ENCODE data around the gene ANKDD1B.
A peak's percentile ranks its signal among the peaks of the same experiment; 100 is the strongest.

The ANKDD1B gene

DNA sequence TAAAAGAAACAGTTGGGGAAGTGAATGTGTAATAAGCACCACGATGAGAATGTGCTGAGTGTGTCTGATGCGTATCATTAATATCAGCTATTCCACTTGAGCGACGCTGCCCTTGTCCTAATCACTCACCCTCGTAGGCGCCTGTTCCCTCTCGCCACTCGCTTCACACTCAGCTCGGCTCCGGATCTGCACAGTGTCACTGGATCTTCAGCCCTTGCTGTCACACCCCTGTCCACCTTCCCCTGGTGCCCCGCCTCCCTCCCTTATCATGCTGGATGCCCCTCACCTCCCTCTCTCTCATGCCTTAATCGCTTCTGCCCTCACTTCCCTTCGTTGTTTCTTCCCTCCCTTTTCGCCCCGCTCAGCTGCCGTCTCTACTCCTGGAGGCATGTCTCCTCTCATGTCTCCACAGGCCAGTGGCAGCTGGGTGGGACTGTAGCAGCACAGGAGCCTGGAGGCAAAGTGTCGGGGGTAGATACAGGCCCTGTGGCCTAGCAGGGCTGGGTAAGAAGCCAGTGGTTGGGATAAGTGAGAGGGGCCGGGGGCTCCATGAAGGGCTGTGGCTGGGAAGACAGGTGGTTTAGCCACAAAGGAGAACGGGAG lies 43.5 kb downstream of the ANKDD1B start:
- no peak for DNase-seq (ENCODE audit: low read depth, low spot score)
- no peak overlapping the region for H3K4me3 ChIP-seq (ENCODE audit: low read length)

DNA sequence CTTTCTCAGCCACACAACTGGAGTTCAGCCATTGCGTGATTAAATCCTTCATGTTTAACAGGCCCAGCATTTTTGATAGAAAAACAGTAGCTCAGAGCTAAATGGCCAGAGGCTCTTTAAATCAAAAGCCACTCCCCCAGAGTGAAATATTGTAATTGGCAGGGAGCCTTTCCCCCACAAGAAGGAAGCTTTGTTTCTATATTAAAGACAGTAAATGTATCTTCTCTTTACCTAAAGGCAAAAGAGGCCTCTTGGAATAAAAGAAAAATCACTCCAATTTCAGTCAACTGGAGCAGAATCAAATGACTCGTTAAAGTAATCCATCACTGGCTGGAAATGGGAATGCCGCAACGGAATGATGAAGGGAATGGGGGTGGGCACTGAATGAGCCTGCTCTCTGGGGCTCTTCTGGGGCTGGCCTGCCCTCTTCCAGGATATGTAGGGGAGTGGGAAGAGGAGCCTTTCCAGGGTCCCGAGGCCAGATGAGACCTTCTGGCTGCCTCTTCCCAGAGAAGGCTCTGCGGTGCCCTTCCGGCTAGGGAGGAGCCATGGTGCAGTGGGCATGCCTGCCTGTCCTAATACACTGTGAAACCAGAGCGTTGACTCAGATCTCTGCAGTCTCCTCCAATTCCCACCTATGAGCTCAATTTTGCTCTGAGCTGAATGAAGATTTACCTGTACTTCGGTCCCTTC lies 45.2 kb downstream of the ANKDD1B start:
- H3K4me3 ChIP-seq (ENCODE audit: low read length): no peak overlapping the region
- no peak for DNase-seq (ENCODE audit: low read depth, low spot score)

DNA sequence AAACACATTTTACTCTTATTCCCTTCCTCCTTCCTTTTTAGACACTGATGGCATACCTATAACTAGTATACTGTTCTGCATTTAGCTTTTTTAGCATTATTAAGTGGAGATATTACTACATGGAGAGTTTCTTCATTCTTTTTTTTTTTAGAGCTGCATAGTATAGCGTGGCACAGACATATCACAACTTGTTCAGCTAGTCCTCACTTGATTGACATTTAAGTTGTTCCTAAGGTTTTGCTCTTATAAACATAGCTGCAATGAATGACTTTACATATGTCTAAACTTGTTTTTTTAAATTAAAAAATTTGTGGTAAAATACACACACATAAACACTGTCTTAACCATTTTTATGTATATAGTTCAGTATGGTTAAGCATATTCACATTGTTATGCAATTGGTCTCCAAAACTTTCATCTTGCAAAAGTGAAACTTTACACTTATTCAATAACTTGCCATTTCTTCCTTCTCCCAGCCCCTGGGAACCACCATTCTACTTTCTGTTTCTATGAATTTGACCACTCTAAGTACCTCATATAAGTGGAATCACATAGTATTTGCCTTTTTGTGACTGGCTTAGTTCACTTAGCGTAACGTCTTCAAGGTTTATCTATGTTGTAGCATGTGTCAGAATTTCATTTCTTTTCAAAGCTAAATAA lies 48.7 kb downstream of the ANKDD1B start:
- no peak overlapping the region for H3K4me3 ChIP-seq (ENCODE audit: low read length)

DNA sequence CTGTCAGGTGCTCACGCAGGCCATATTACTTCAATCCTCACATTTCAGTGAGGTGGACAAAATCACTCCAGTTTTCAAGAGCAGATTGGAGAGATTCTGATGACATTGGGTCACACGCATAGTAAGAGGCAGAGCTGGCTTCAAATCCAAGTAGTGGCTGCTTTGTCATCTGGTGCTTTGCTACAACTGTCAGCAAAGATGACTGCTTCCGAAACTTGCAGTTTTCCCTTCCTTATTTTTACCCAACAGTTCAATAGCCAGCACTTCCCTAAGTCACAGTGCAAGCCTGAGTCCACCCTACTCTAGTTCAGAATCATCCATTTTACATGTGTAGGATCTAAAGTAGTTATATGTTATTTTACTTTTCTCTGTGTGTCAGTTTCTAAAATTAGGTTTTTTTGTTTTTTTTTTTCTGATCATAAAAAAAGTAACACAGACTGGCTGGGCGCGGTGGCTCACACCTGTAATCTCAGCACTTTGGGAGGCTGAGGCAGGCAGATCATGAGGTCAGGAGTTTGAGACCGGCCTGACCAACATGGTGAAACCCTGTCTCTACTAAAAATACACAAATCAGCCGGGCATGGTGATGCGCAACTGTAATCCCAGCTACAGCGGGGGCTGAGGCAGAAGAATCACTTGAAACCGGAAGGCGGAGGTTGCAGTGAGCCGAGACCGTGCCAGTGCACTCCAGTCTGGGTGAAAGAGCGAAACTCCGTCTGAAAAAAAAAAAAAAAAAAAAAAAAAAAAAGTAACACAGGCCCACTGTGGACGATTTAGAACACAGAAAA lies 49.6 kb downstream of the ANKDD1B start:
- no peak overlapping the region for H3K4me3 ChIP-seq (ENCODE audit: low read length)
- no peak for DNase-seq (ENCODE audit: low read depth, low spot score)

More for the DNA sequence above, 48.7 kb downstream of the ANKDD1B start:
- DNase-seq (ENCODE audit: low read depth, low spot score): no peak

GRCh38 chr5:75662061-75662460 lies 50.8 kb downstream of the ANKDD1B start:
- no peak for DNase-seq (ENCODE audit: low read depth, low spot score)

GRCh38 chr5:75663579-75664284 lies 52.5 kb downstream of the ANKDD1B start:
- no peak overlapping the region for H3K4me3 ChIP-seq (ENCODE audit: low read length)
- DNase-seq (ENCODE audit: low read depth, low spot score): no peak

More at GRCh38 chr5:75662061-75662460, 50.8 kb downstream of the ANKDD1B start:
- H3K4me3 ChIP-seq (ENCODE audit: low read length): no peak overlapping the region

DNA sequence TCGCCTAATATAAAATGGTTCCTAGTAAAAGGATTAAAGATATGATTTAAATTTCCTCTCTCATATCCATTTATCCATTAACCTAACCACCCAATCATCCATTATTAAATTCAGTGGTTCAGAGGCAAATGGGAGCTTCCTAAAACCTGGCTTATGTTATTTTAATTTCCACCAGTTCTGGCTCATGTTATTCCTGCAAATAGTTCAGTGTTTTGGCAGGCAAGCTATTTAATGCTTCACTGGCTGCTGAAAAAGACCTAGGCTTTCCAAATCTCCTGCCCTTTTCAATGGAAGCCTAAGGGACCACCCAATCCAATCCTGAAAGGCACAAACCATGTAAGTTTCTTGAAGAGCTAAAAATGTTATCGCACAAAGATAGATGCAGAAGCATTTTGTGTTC lies 53.7 kb downstream of the ANKDD1B start:
- no peak overlapping the region for H3K4me3 ChIP-seq (ENCODE audit: low read length)
- DNase-seq (ENCODE audit: low read depth, low spot score): no peak

DNA sequence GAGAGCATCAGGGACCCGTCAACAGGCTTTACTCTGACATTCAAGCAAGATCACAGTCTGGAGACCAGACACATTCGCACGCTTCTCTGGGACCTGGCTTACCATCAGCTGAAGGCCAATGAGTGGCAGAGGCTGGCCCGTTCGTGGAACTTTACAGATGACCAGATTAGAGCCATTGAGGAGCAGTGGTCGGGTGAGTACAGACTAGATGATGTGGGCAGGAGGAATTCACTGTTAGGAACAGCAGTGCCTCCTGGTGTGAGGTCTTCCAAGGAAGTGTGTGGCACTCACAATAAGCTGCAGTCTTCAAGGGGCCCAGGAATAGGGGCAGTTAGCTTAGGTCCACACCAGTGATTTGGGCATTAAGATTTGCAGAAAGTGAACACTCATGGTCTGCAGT lies 55.5 kb downstream of the ANKDD1B start:
- no peak for DNase-seq (ENCODE audit: low read depth, low spot score)
- no peak overlapping the region for H3K4me3 ChIP-seq (ENCODE audit: low read length)

- DNase-seq (ENCODE audit: low read depth, low spot score): no peak
- no peak overlapping the region for H3K4me3 ChIP-seq (ENCODE audit: low read length)
Observed at GRCh38 chr5:75667586-75667985, 56.3 kb downstream of the ANKDD1B start.

GRCh38 chr5:75668445-75668844 lies 57.2 kb downstream of the ANKDD1B start:
- H3K4me3 ChIP-seq (ENCODE audit: low read length): no peak overlapping the region

GRCh38 chr5:75668977-75669689 lies 57.9 kb downstream of the ANKDD1B start:
- no peak overlapping the region for H3K4me3 ChIP-seq (ENCODE audit: low read length)
- DNase-seq (ENCODE audit: low read depth, low spot score): no peak

More at GRCh38 chr5:75668445-75668844, 57.2 kb downstream of the ANKDD1B start:
- no peak for DNase-seq (ENCODE audit: low read depth, low spot score)

DNA sequence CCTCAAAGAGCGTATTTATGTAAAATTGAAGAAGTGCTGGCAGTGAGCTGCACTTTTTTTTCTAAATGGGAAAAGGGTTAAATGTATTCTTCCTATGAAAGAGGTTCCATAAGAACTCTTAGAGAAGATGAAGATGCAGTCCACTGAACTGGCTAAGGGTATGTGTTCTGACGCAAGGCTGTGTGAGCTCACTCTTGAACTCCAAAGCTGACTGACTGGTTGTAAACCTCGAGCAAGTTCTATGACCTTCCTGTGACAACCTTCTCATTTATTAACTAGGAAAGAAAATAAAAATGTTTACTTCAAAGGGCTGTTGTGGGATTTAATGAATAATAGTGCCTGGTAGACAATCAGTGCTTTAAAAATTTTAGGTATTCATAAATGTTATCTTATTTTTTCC lies 59.3 kb downstream of the ANKDD1B start:
- no peak overlapping the region for H3K4me3 ChIP-seq (ENCODE audit: low read length)
- DNase-seq (ENCODE audit: low read depth, low spot score): no peak

- no peak overlapping the region for H3K4me3 ChIP-seq (ENCODE audit: low read length)
Observed at GRCh38 chr5:75671506-75671905, 60.3 kb downstream of the ANKDD1B start.

GRCh38 chr5:75672616-75673015 lies 61.4 kb downstream of the ANKDD1B start:
- no peak overlapping the region for H3K4me3 ChIP-seq (ENCODE audit: low read length)
- DNase-seq (ENCODE audit: low read depth, low spot score): no peak

More at GRCh38 chr5:75671506-75671905, 60.3 kb downstream of the ANKDD1B start:
- DNase-seq (ENCODE audit: low read depth, low spot score): no peak

- no peak for DNase-seq (ENCODE audit: low read depth, low spot score)
- no peak overlapping the region for H3K4me3 ChIP-seq (ENCODE audit: low read length)
Observed at GRCh38 chr5:75675783-75676182, 64.5 kb downstream of the ANKDD1B start.

DNA sequence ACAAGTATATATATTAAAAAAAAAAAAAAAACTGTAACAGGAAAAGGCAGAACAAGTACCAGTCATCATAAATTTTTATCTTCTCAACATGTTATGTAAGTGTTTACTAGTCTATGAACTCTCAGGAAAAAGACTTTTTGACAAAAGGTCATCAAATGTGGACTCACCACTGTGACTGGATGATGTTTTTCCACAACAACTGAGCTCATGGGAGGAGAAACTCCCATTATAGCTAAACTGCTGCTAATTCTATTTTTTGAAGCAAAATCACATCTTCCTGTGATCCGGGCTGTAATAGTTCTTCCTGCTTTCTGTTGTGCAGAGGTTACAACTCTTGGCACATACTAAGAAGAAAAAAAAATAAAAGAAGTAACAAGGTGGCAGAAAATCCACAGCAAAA lies 66.4 kb downstream of the ANKDD1B start:
- DNase-seq (ENCODE audit: low read depth, low spot score): no peak
- no peak overlapping the region for H3K4me3 ChIP-seq (ENCODE audit: low read length)

- no peak for DNase-seq (ENCODE audit: low read depth, low spot score)
- no peak overlapping the region for H3K4me3 ChIP-seq (ENCODE audit: low read length)
Observed at GRCh38 chr5:75678155-75678554, 66.9 kb downstream of the ANKDD1B start.

DNA sequence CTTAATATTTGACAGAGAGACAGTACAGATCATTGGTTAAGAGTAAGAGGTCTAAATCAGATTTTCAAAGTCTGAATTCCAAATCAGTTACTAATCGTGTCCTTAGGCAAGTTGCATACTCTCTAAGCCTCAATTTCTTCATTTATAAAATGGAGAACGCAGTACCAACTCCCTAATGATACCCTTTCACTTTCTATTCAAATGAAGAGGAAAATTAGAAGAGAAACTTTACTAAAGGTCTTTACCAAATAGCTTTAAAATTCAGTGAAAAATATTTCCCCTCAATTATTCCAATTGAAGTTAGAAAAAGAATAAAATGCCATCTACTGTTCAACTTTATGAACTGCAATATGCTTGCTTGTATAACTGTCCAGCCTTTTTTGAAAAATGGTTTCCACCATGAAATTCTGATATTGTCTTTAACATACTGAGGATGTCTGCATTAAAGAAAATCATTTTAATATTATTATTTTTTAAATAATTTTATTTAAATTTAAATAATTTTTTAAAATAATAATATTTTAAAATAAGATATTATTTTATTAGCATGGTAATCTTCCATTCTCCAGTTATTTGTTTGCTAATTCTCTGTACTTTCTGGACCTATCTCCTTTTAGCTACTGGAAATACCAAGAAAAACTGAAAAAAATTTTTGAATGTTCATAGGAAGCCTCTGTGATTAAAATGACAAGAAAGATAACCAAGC lies 70.0 kb downstream of the ANKDD1B start:
- no peak overlapping the region for H3K4me3 ChIP-seq (ENCODE audit: low read length)

More for the DNA sequence above, 70.0 kb downstream of the ANKDD1B start:
- DNase-seq (ENCODE audit: low read depth, low spot score): peak; percentile 39
